ENCODE results near the gene OPN4. TPM values are rescaled to one million over a fixed set of nuclear protein-coding genes. Genes with fewer than 3 reads are reported as not detected.

OPN4 gene
- total and polyA plus RNA-seq, 2 of the 13 experiments (the other 11 are each of a cell fraction or from before 2014, with no cell fraction given) = not detected

GRCh38 chr10:86710987-86711512 is 56.7 kb downstream of the OPN4 start (continued):
- no peak for TF ChIP-seq NFKBIZ (CRISPR knock-in tag; IDR thresholded peaks at IDR 0.05)
- no peak for TF ChIP-seq ZBTB34 (CRISPR knock-in tag; IDR thresholded peaks at IDR 0.05)
- no peak for TF ChIP-seq AKNA (CRISPR knock-in tag; IDR thresholded peaks at IDR 0.05; ENCODE audit: borderline replicate concordance)
- no peak for TF ChIP-seq SNAPC2 (CRISPR knock-in tag; IDR thresholded peaks at IDR 0.05)
- no peak for TF ChIP-seq TCF7 (IDR thresholded peaks at IDR 0.05; ENCODE audit: low read depth)
- TF ChIP-seq BRF2 (CRISPR knock-in tag; IDR thresholded peaks at IDR 0.05) = no peak
- TF ChIP-seq HNRNPLL (IDR thresholded peaks at IDR 0.05; ENCODE audit: low read depth, low read length, poor library complexity, severe bottlenecking) = peak; percentile 22
- no peak for TF ChIP-seq EZH2 (conservative IDR thresholded peaks at IDR 0.05; ENCODE audit: low read depth, low read length)
- no peak for TF ChIP-seq GZF1 (CRISPR knock-in tag; IDR thresholded peaks at IDR 0.05)
- no peak for TF ChIP-seq ZNF878 (CRISPR knock-in tag; IDR thresholded peaks at IDR 0.05)
- no peak for TF ChIP-seq ZNF441 (CRISPR knock-in tag; IDR thresholded peaks at IDR 0.05; ENCODE audit: borderline replicate concordance)
- TF ChIP-seq ZNF432 (CRISPR knock-in tag; IDR thresholded peaks at IDR 0.05; ENCODE audit: borderline replicate concordance) = no peak
- TF ChIP-seq ZNF800 (CRISPR knock-in tag; IDR thresholded peaks at IDR 0.05) = no peak
- no peak for TF ChIP-seq FUBP1 (CRISPR knock-in tag; IDR thresholded peaks at IDR 0.05; ENCODE audit: borderline replicate concordance)
- TF ChIP-seq ZUFSP (CRISPR knock-in tag; IDR thresholded peaks at IDR 0.05; ENCODE audit: borderline replicate concordance) = no peak
- TF ChIP-seq NKX3-1 (CRISPR knock-in tag; IDR thresholded peaks at IDR 0.05) = no peak
